Activated T-helper 1 cell treated with Interleukin-2 at 50 U/mL for 16 hours (primary cell): ENCODE data around the gene ACSF3.
"Not testable (repeated sequence)": the region's sequence is repeated elsewhere in the genome, so short reads cannot be mapped to it uniquely, and the experiment has no call there.

Experiments
- DNase-seq: peaks from one replicate; pipeline ENCODE4 v3.0.0-alpha.2; 2020; ENCODE audit warnings: low read depth

Gene ACSF3

GRCh38 chr16:89055894-89056555 is 37.6 kb upstream of the ACSF3 start:
- no peak for DNase-seq

- DNase-seq, result no peak
Observed at GRCh38 chr16:89056592-89056991, 37.1 kb upstream of the ACSF3 start.

GRCh38 chr16:89057738-89058137 is 35.9 kb upstream of the ACSF3 start:
- DNase-seq, result no peak

GRCh38 chr16:89058812-89059211 is 34.8 kb upstream of the ACSF3 start:
- DNase-seq, result no peak

GRCh38 chr16:89060207-89060794 is 33.4 kb upstream of the ACSF3 start:
- no peak for DNase-seq

- DNase-seq, result no peak
Observed at GRCh38 chr16:89061086-89061485, 32.6 kb upstream of the ACSF3 start.

GRCh38 chr16:89061590-89062380 is 31.9 kb upstream of the ACSF3 start:
- DNase-seq, result no peak

- DNase-seq, result no peak
Observed at GRCh38 chr16:89062389-89063345, 31.0 kb upstream of the ACSF3 start.

GRCh38 chr16:89063768-89064320 is 29.8 kb upstream of the ACSF3 start:
- DNase-seq, result no peak

- DNase-seq, result no peak
Observed at GRCh38 chr16:89064606-89065457, 28.8 kb upstream of the ACSF3 start.

- DNase-seq, result no peak
Observed at GRCh38 chr16:89065458-89065822, 28.2 kb upstream of the ACSF3 start.

- DNase-seq, result no peak
Observed at GRCh38 chr16:89066721-89067120, 26.9 kb upstream of the ACSF3 start.

- DNase-seq, result no peak
Observed at GRCh38 chr16:89067677-89068443, 25.8 kb upstream of the ACSF3 start.

- DNase-seq, result not testable (repeated sequence)
Observed at GRCh38 chr16:89068814-89069616, 24.6 kb upstream of the ACSF3 start.

- DNase-seq, result no peak
Observed at GRCh38 chr16:89069920-89070319, 23.7 kb upstream of the ACSF3 start.

- DNase-seq, result no peak
Observed at GRCh38 chr16:89070590-89070989, 23.1 kb upstream of the ACSF3 start.

GRCh38 chr16:89071686-89072547 is 21.7 kb upstream of the ACSF3 start:
- no peak for DNase-seq

- DNase-seq, result no peak
Observed at GRCh38 chr16:89072548-89073130, 21.0 kb upstream of the ACSF3 start.
